ENCODE data around the gene APBB2.

APBB2 gene

DNA sequence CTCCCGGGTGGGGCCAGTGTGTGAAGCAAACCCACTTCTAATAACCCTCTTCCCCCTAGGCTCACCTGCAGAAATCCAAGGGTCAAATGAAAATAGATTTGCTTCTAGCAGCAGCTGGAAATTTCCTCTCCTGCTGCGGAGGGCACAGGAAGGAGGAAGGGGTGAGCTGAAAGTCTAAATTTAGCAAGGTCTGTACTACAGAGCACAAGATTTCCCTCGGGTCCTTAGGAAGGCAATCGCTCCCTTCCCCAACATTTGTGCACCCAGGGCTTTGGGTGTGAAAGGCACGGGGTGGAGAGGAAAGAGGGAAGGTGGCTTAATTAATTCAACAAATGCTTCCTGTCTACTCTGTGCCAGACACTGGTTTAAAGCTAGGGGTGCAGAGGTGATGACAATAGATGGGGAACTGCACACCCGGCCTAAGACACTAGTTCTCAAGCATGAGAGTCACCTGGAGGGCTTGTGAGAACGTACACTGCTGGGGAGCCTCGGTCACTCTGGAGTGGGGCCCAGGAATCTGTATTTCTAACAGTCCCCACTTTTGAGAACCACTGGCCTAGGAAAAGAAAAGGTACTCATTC, 260.2 kb downstream of the APBB2 start:
- no peak for DNase-seq (ENCODE audit: low spot score in 2 of 2)
- Mint-ChIP-seq H3K27ac (no peak overlapping the region), H3K36me3 (no peaks in the 10 kb centered on the region), H3K4me3 (no peak overlapping the region), H3K4me1 (no peaks in the 10 kb centered on the region), H3K9me3 (no peaks in the 10 kb centered on the region)
- peak; percentile 15 for ATAC-seq

DNA sequence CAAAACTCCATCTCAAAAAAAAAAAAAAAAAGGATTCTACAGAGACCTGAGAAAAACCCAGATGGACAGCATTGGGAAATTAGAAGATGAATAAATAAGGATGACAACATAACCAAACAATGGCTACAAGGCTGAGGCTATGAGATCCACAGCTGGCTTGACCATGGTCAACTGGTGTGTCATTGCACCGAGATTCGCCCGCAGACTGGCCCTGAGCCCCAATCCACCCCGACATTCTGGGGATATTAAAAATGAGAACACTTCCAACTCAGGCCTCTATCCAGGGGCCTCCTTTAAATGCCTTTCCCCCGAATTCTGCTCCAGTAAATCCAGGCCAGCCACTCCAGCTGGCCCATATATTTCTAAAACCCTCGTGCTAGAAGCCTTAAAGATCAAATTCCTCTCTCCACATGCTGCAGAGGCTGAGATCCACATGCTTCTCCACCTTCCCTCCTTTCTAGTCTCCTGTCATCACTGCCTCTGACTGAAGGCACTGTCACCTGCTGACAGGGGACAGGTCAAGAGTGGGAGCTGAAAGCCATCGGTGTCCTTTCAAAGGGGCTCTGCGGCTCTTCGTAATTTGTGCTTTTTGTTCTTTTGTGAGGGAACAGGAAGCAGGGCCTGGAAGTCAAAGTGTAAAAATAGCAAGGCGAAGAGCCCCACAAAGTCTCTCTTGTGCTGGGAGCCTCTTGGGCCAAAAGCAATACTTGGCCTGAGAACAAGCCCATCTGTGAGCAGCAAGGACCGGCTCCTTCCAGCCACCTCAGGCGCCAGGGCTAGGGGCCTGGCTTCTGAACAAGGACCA, 260.9 kb downstream of the APBB2 start:
- ATAC-seq (peak; percentile 40), DNase-seq (ENCODE audit: low spot score in 2 of 2) (no peak)
- Mint-ChIP-seq H3K9me3 (no peaks in the 10 kb centered on the region), H3K4me1 (no peaks in the 10 kb centered on the region), H3K27ac (no peak overlapping the region), H3K36me3 (no peaks in the 10 kb centered on the region), H3K4me3 (no peak overlapping the region)

DNA sequence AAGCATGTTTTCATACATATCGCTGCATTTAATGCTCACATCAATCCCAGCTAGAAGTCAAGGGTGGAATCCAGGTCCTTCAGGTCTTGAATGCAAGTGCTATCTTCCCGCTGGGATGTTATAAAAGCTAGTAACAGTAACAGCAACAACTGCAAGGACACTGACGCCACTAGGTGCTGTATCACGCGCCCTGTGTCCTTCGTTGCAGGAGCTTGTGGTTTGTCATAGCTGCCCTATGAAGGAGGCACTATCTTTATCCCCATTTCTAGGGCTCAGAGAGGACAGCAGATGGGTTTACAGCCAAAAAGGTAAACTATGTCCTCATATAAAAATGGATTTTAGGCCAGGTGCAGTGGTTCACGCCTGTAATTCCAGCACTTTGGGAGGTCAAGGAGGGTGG, 261.7 kb downstream of the APBB2 start:
- H3K27ac Mint-ChIP-seq = no peak overlapping the region
- H3K4me3 Mint-ChIP-seq = no peak overlapping the region

DNA sequence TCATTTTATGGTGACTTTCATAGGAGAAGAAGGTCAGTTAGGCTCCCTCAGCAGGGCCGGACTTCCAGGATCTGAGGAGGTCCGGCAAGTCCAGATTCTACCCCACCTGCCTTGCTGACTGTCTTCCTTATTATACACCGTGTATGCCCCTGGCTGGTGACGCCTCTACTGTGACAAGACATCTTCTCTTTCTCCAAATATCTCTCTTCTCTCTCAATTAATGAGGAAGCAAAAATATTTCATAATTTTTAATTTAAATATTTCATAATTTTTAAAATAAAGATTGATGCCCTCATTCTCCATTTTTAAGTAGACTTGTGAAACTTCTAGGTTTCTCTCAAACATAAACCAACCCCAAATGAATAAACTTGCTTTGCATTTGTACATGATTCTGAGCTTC, 262.1 kb downstream of the APBB2 start:
- no peak for ATAC-seq
- H3K9me3 Mint-ChIP-seq = no peaks in the 10 kb centered on the region
- H3K4me1 Mint-ChIP-seq = no peaks in the 10 kb centered on the region
- no peaks in the 10 kb centered on the region for H3K36me3 Mint-ChIP-seq
- DNase-seq (ENCODE audit: low spot score in 2 of 2) = no peak
- no peak overlapping the region for H3K4me3 Mint-ChIP-seq
- H3K27ac Mint-ChIP-seq = no peak overlapping the region

More for the DNA sequence above, 261.7 kb downstream of the APBB2 start:
- Mint-ChIP-seq H3K36me3 (no peaks in the 10 kb centered on the region), H3K9me3 (no peaks in the 10 kb centered on the region), H3K4me1 (no peaks in the 10 kb centered on the region)
- no peak for DNase-seq (ENCODE audit: low spot score in 2 of 2)
- no peak for ATAC-seq

DNA sequence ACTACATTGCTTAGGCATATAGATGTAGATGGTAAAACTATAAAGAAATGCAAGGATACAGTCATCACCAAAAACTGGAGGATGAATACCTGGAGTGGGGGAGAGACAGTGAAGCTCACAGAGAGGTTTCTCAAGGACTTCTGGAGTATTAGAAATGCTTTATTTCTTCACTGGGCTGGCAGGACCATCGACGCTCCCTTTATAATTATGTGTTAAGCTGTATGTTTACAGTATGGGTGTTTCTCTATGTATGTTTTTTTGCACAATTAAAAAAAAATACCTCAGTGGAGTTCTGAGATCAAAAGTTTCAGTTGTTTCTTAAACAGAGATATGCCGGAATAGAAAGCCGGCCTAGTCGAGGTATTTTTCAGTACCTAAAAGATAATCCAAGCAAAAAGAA, 263.3 kb downstream of the APBB2 start:
- no peaks in the 10 kb centered on the region for H3K9me3 Mint-ChIP-seq
- H3K4me1 Mint-ChIP-seq = no peaks in the 10 kb centered on the region
- DNase-seq (ENCODE audit: low spot score in 2 of 2) (no peak), ATAC-seq (no peak)
- no peak overlapping the region for H3K27ac Mint-ChIP-seq
- H3K36me3 Mint-ChIP-seq = no peaks in the 10 kb centered on the region
- no peak overlapping the region for H3K4me3 Mint-ChIP-seq

DNA sequence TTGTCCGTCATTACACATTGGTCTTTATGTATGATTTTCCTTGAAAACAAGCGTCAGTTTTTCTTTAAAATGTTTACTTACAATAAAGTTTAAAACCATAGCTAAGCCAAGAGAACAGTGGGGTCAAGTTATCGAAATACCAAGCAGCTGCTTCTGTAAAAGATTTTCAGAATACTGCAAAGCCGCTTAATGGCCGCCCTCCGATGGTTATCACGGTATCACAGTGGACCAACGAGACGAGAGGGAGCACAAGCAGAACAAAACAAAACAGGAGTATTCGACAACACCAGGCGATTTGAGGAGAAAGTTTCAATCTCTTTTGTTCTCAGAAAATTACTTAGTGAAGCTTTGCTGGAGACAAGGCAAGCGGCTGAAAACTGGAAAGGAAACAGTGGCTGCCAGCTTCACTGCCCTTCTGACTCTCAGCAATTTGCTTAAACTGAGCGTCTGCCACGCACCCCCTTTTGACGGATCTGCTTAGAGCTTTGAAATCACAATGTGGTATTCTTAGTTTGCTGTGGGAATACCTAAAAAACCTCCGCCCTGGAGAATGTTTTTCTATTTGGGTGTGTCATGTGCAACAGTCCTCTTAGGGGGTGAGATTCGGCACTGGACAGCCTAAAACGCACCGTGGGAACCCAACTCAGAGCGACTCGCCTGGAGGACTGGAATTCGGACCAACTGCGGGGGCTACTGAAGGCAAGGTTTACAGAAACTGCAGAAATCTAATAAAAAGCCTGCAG, 264.8 kb downstream of the APBB2 start:
- Mint-ChIP-seq H3K9me3 (no peaks in the 10 kb centered on the region), H3K4me3 (no peak overlapping the region), H3K36me3 (no peaks in the 10 kb centered on the region), H3K4me1 (no peaks in the 10 kb centered on the region), H3K27ac (no peak overlapping the region)
- ATAC-seq (no peak), DNase-seq (ENCODE audit: low spot score in 2 of 2) (no peak)

DNA sequence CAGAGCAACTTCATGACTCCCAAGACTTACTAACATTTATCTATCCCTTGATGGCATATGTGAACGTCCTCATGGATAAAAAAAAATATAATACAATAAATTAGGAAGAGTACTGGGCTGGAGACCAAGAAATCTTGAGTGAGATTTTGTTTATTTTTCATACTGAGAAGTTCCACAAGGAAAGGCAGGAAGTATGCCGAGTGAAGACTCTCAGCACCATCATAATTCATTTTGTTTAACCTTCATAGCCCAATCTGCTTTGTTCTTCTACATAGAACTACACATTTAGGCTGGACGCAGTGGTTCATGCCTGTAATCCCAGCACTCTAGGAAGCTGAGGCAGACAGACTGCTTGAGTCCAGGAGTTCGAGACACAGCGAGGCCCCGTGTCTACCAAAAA, 266.3 kb downstream of the APBB2 start:
- H3K27ac Mint-ChIP-seq = no peak overlapping the region
- DNase-seq (ENCODE audit: low spot score in 2 of 2) = no peak
- no peaks in the 10 kb centered on the region for H3K4me1 Mint-ChIP-seq
- no peaks in the 10 kb centered on the region for H3K36me3 Mint-ChIP-seq
- no peak for ATAC-seq
- no peak overlapping the region for H3K4me3 Mint-ChIP-seq
- no peaks in the 10 kb centered on the region for H3K9me3 Mint-ChIP-seq

DNA sequence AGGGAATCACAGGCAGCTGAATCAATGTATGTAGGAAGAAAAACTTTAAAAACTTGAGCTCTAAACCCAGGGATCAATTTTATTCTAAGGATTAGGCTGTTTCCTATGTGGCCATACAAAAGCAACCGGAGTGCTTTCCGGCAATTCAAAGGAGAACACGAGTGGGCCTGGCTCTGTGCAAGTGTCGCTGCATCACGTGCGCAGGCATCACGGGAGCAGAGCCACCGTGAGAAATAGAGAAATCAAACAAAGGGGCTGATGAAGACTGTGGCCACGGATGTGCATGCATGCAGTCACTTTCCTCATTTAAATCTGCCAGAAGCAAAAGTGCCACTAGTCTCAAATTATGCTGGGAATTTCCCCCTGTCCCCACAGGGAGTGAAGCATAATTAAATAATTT, 267.7 kb downstream of the APBB2 start:
- Mint-ChIP-seq H3K4me3 (no peak overlapping the region), H3K36me3 (no peaks in the 10 kb centered on the region), H3K27ac (no peak overlapping the region)

DNA sequence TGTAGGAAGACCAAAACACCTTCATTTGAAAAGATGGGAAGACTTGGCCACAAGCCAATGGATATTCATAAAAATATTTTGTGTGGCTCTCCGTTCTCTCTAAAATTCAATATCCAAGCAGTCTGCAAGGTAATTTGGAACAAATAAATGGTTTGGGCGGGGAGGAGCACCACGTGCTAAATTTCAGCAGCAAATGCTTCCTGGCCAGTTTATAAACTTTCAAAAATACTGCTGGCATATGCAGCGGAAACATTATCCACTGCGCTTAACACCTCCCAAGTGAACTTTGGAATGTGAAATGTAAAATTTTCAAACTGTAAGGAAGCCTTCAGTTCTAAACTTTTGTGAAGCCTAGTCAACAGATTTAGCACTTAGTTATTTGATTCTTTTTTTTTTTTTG, 273.6 kb downstream of the APBB2 start:
- Mint-ChIP-seq H3K9me3 (no peaks in the 10 kb centered on the region), H3K4me3 (no peak overlapping the region), H3K27ac (no peak overlapping the region), H3K4me1 (no peaks in the 10 kb centered on the region), H3K36me3 (no peaks in the 10 kb centered on the region)
- DNase-seq (ENCODE audit: low spot score in 2 of 2) (no peak), ATAC-seq (no peak)

More for the DNA sequence above, 267.7 kb downstream of the APBB2 start:
- no peaks in the 10 kb centered on the region for H3K9me3 Mint-ChIP-seq
- H3K4me1 Mint-ChIP-seq = no peaks in the 10 kb centered on the region
- ATAC-seq (no peak), DNase-seq (ENCODE audit: low spot score in 2 of 2) (no peak)

DNA sequence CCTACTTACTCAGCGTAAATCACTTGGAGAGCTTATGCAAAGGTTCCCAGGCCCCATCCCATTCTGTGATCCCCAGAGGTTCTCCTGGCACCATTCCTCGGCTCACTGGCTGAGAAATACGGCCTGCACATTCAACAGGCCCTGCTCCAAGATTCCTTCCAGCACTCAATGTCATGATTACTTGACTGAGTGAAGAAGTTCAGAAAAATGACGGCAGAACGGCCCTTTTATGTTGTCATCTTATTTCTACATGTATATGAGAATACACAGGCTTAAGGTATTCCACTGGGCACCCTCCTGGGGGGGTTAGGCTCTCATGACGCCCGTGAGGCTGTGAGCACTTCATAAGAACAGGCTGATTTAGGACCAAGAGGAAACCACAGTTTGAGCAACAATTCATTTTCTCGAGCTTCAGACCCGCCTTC, 274.0 kb downstream of the APBB2 start:
- ATAC-seq (no peak), DNase-seq (ENCODE audit: low spot score in 2 of 2) (no peak)
- Mint-ChIP-seq H3K27ac (no peak overlapping the region), H3K36me3 (no peaks in the 10 kb centered on the region), H3K4me1 (no peaks in the 10 kb centered on the region), H3K4me3 (no peak overlapping the region), H3K9me3 (no peaks in the 10 kb centered on the region)

DNA sequence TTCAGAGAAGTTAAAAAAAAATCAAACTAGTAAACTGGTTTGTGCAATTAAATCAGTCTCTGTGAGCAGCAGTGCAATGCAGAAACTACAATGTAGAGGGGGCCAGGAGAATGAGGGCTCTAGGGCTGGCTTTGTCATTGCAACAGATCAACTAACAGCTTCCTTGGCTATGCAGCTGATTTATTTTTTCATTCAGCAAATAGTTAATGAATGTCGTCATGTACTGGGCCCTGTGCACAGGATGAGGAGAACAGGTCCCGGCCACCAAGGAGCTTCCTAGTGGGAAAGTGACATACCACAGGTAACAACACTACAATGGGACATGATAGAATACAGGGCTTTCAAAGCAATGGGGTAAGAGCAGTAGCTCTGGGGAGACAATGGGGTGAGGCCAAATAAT, 274.5 kb downstream of the APBB2 start:
- DNase-seq (ENCODE audit: low spot score in 2 of 2) (no peak), ATAC-seq (no peak)
- Mint-ChIP-seq H3K4me3 (no peak overlapping the region), H3K36me3 (no peaks in the 10 kb centered on the region), H3K4me1 (no peaks in the 10 kb centered on the region), H3K27ac (no peak overlapping the region), H3K9me3 (no peaks in the 10 kb centered on the region)

DNA sequence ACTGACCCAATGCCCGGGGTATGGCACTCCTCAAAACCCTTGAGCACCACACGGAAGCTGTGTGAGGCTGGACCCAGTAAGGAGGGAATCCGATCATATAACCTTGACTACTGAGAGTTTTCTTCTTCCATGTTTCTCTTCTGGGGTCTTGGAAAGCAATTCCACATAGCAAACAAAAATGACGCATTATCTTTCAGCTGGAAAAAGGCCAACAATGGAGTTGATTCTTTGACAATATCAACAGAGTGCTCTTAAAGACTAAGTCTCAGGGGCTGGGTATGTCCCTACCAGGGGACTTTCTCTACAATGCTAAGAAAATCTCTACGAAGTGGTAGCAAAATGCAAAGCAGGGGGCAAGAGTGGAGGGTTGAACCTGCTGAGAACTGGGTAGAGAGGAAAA, 276.0 kb downstream of the APBB2 start:
- no peaks in the 10 kb centered on the region for H3K4me1 Mint-ChIP-seq
- no peaks in the 10 kb centered on the region for H3K9me3 Mint-ChIP-seq
- ATAC-seq (no peak), DNase-seq (ENCODE audit: low spot score in 2 of 2) (no peak)
- no peak overlapping the region for H3K27ac Mint-ChIP-seq
- H3K4me3 Mint-ChIP-seq = no peak overlapping the region
- no peaks in the 10 kb centered on the region for H3K36me3 Mint-ChIP-seq

DNA sequence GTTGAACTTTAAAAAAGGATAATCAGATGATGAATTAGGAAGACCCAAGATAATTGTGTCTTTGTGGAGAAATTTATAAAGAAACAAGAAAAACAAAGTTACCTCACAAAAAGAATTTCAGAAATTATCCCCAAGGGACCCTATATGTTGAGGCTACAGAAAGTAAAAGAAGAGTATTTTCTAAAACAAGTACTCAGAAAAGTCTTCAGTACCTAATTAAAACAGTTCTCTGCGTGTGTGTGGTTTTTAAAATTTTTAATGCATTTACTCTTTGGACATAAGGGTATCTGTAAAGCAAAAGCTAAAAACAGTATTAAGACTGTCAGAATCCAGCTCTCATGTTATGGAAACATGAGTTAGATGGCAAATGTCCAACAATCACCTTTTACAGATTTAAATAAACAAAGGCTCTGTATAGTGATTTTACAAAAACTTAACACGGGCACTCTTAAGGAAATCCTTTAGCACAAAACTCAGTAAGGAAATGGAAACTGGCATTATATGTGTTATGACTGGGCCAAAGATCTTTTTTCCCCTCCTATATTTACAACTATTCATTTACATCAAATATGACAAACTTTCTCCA, 277.1 kb downstream of the APBB2 start:
- Mint-ChIP-seq H3K4me3 (no peak overlapping the region), H3K27ac (no peak overlapping the region), H3K4me1 (no peaks in the 10 kb centered on the region), H3K9me3 (no peaks in the 10 kb centered on the region), H3K36me3 (no peaks in the 10 kb centered on the region)
- ATAC-seq = no peak
- no peak for DNase-seq (ENCODE audit: low spot score in 2 of 2)

DNA sequence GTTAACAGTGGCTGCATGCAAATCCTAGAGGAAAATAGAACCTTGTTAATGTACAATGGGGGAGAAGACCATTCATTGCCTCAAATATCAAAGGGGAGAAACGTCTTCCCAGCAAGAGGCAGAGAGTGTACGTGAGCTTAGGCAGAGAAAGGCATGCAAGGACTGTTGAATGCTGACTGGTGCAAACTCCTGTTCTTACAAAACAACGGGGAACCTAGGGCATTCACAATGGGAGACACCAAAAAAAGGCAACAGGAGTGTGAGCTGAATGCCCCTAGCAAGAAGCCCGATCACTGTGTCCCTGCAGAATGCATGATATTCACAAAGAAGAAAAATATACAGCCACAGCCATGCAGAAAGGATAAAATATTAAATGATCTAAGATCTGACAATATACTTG, 279.7 kb downstream of the APBB2 start:
- H3K4me1 Mint-ChIP-seq = no peaks in the 10 kb centered on the region
- no peaks in the 10 kb centered on the region for H3K9me3 Mint-ChIP-seq
- no peak overlapping the region for H3K27ac Mint-ChIP-seq
- H3K4me3 Mint-ChIP-seq = no peak overlapping the region
- ATAC-seq (no peak), DNase-seq (ENCODE audit: low spot score in 2 of 2) (no peak)
- no peaks in the 10 kb centered on the region for H3K36me3 Mint-ChIP-seq

DNA sequence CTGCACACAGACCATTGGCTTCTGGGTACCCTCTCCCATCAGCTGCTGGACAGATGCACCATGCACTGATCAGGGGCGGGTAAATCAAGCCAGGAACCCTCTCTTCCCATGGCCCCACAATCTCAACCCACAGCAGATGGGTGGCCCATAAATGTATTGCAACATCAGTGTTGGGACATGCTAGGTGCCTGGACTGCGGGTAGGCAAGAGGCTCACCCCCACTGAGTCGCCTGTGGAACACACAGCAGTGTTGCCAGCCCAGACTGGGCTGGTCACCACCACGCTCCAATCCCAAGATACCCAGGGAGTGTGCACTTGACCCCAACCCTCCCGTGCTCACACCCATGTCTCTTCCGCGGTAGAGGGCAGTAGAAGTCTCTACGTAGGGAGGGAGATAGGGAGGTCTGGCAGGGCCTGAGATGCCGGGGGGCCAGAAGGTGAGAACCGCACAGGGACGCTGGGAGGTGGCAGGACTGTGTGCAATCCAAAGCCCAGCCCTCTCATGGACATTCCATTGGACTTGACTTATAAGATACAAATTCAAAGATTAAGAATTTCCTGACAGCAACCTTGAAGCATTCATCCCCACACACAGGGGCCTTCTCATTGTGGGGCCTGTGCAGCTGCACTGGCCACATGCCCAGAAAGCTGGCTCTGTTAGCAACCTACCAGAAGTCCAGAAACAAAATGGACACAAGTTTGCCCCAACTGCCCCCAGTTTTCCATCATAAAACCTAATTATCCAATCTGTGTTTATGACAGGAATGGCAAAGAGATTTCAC, 280.9 kb downstream of the APBB2 start:
- no peak overlapping the region for H3K27ac Mint-ChIP-seq
- no peaks in the 10 kb centered on the region for H3K4me1 Mint-ChIP-seq
- no peak for ATAC-seq
- no peak for DNase-seq (ENCODE audit: low spot score in 2 of 2)
- no peaks in the 10 kb centered on the region for H3K36me3 Mint-ChIP-seq
- no peak overlapping the region for H3K4me3 Mint-ChIP-seq
- H3K9me3 Mint-ChIP-seq = no peaks in the 10 kb centered on the region
